Sigmoid colon (tissue), 7 donors: Measurements from ENCODE around the gene INHBE. TPM values are rescaled to one million over a fixed set of nuclear protein-coding genes. Genes with fewer than 3 reads are reported as not detected.

Experiments used
- DNase-seq: peaks from one replicate; pipeline ENCODE4 v3.0.0-alpha.2; 2019
- H3K27ac ChIP-seq, 4 donors: fragments of 200-600 bp; sonication (generic); one replicate each; pipeline ENCODE4 v1.5.1; 2016 to 2019; ENCODE audit warnings: mild to moderate bottlenecking in 1 of 4
- H3K27me3 ChIP-seq, 3 donors: fragments of 200-600 bp; sonication (generic); one replicate each; pipeline ENCODE4 v1.5.1; 2019; ENCODE audit warnings: mild to moderate bottlenecking in 1 of 3
- H3K36me3 ChIP-seq, 4 donors: fragments of 200-600 bp; sonication (generic); one replicate each; pipeline ENCODE4 v1.5.1; 2016 to 2019
- H3K4me1 ChIP-seq, 4 donors: fragments of 200-600 bp; sonication (generic); one replicate each; pipeline ENCODE4 v1.5.1; 2017 to 2019
- H3K4me3 ChIP-seq, 4 donors: fragments of 200-600 bp; sonication (generic); one replicate each; pipeline ENCODE4 v1.5.1; 2017 to 2019; ENCODE audit warnings: mild to moderate bottlenecking in 2 of 4, moderate library complexity in 1 of 4
- H3K9me3 ChIP-seq, 4 donors: fragments of 200-600 bp in 3 of 4; sonication (generic) in 3 of 4; one replicate each; pipeline versions ENCODE4 v1.5.1 to v1.6.1; 2013 to 2019
- EP300 ChIP-seq, 4 donors: sonication (generic); formaldehyde crosslinking; IDR thresholded peaks; one replicate each; pipeline ENCODE4 v1.6.1; 2017; ENCODE audit warnings: antibody characterized with exemption in 4 of 4
- POLR2A ChIP-seq, 2 donors: fragments of 450-650 bp; IDR thresholded peaks; one replicate each; pipeline ENCODE4 v1.6.1; 2016; ENCODE audit warnings: antibody characterized with exemption in 2 of 2, mild to moderate bottlenecking in 2 of 2, moderate library complexity in 2 of 2
- POLR2AphosphoS5 ChIP-seq, 4 donors: sonication (generic); formaldehyde crosslinking; IDR thresholded peaks; one replicate each; pipeline ENCODE4 v1.6.1; 2017; ENCODE audit warnings: antibody characterized with exemption in 4 of 4
- WGBS, 2 donors: extraction: QIAGEN DNeasy Blood & Tissue Kit; methylation state at CpG; one replicate each; pipeline ENCODE4 v1.1.7; 2013; 5-methylcytosine and 5-hydroxymethylcytosine counted together
- intact Hi-C: fragments of 100-400 bp; cut with DNase I; formaldehyde crosslinking; loops from one replicate; pipeline ENCODE4 v1.15.1; 2023
- polyA plus RNA-seq, 3 donors: library from polyadenylated mRNA; stranded (reverse); fragments of 200-250 nt; gene quantifications; one replicate each; pipeline ENCODE4 v1.2.3, GENCODE V29; 2013
- total RNA-seq, 4 donors: library from RNA; depleted of rRNA; stranded (reverse); fragments of >200 nt; gene quantifications; one replicate each; pipeline ENCODE4 v1.1.0, GENCODE V29; 2016
- TF ChIP-seq, protein P1 (sequence below), 4 experiments: fragments of 450-650 bp in 3 of 4; fragments of 200-600 bp in 1 of 4; IDR thresholded peaks; one replicate each; pipeline ENCODE4 v1.5.1; 2016 to 2019; ENCODE audit warnings: antibody characterized with exemption in 4 of 4, mild to moderate bottlenecking in 3 of 4, moderate library complexity in 2 of 4
- donor health status: healthy with polysubstance abuse.
- donor health status: Bipolar disorder and iron deficiency.
- donor health status: healthy.

INHBE gene
- total and polyA plus RNA-seq, 7 donors: 0.09 to 0.36 TPM; not detected in 5

GRCh38 chr12:57431654-57432188, 23.4 kb upstream of the INHBE start:
- Histone ChIP-seq H3K27ac (peak overlapping the region; percentile 94 to 99 (median 97)), H3K4me3 (peak overlapping the region in 3 of 4 donors; percentile 82 to 85 (median 85)), H3K4me1 (peaks cover 0 to 18% (median 14%) of the 10 kb centered on the region in 4 donors), H3K36me3 (no peaks in the 10 kb centered on the region), H3K27me3 (no peaks in the 10 kb centered on the region), H3K9me3 (no peaks in the 10 kb centered on the region)
- intact Hi-C loops: loop anchor here (2.0 kb wide), 1 partner anchor 27 kb away; the partner anchor contains the start of gene GLI1
- TF ChIP-seq POLR2A (IDR thresholded peaks at IDR 0.05): no peak
- 66 to 85% methylated on average over 11 of the region's 11 CpGs for WGBS, 2 donors
- DNase-seq: no peak

- 78% methylated on average over 3 of the region's 3 CpGs for WGBS, 2 donors
- no peak overlapping the region for H3K27ac ChIP-seq
- TF ChIP-seq EP300 (IDR thresholded peaks at IDR 0.05) (no peak), POLR2A (IDR thresholded peaks at IDR 0.05) (no peak), POLR2AphosphoS5 (IDR thresholded peaks at IDR 0.05) (no peak)
- TF ChIP-seq, protein P1, sequence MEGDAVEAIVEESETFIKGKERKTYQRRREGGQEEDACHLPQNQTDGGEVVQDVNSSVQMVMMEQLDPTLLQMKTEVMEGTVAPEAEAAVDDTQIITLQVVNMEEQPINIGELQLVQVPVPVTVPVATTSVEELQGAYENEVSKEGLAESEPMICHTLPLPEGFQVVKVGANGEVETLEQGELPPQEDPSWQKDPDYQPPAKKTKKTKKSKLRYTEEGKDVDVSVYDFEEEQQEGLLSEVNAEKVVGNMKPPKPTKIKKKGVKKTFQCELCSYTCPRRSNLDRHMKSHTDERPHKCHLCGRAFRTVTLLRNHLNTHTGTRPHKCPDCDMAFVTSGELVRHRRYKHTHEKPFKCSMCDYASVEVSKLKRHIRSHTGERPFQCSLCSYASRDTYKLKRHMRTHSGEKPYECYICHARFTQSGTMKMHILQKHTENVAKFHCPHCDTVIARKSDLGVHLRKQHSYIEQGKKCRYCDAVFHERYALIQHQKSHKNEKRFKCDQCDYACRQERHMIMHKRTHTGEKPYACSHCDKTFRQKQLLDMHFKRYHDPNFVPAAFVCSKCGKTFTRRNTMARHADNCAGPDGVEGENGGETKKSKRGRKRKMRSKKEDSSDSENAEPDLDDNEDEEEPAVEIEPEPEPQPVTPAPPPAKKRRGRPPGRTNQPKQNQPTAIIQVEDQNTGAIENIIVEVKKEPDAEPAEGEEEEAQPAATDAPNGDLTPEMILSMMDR (IDR thresholded peaks at IDR 0.05): no peak
- no peaks in the 10 kb centered on the region for H3K36me3 ChIP-seq
- DNase-seq: no peak
- H3K4me1 ChIP-seq: peaks cover 0 to 18% (median 14%) of the 10 kb centered on the region in 4 donors
- no peaks in the 10 kb centered on the region for H3K27me3 ChIP-seq
- H3K4me3 ChIP-seq: no peak overlapping the region
- no peaks in the 10 kb centered on the region for H3K9me3 ChIP-seq
- intact Hi-C loops: no loop called here
These were observed 21.7 kb upstream of the INHBE start for GRCh38 chr12:57433370-57433769.

DNA sequence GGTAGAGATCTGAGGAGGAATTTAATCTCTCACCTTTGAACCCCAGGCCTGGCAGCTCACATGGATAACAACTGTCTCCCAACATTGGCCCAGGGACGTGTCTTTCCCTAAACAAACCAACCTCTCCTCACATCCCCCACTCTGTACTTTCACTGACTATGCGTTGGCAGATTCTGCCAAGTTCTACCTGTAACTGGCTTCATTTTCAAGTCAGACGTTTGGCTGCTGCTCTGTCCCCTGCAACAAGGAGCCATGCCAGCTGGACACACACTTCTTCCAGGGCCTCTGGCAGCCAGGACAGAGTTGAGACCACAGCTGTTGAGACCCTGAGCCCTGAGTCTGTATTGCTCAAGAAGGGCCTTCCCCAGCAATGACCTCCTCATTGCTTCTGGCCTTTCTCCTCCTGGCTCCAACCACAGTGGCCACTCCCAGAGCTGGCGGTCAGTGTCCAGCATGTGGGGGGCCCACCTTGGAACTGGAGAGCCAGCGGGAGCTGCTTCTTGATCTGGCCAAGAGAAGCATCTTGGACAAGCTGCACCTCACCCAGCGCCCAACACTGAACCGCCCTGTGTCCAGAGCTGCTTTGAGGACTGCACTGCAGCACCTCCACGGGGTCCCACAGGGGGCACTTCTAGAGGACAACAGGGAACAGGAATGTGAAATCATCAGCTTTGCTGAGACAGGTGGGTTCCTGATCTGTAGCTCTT, 20.4 kb upstream of the INHBE start, which contains the start of gene INHBC:
TSS of gene INHBC (plus strand) at position 268 of the 707 bp plus-strand sequence. CDS start at position 371, 103 bp downstream.
- 76 to 83% methylated on average over 8 of the region's 8 CpGs for WGBS, 2 donors
- no peak within 1 kb of the TSS for H3K27ac ChIP-seq
- H3K36me3 ChIP-seq: no peaks in the 10 kb centered on the region
- H3K9me3 ChIP-seq: no peaks in the 10 kb centered on the region
- peaks cover 0 to 8% (median 4%) of the 10 kb centered on the region in 4 donors for H3K4me1 ChIP-seq
- no peak within 1 kb of the TSS for H3K4me3 ChIP-seq
- TF ChIP-seq POLR2A (IDR thresholded peaks at IDR 0.05) (no peak), POLR2AphosphoS5 (IDR thresholded peaks at IDR 0.05) (no peak), EP300 (IDR thresholded peaks at IDR 0.05) (no peak)
- TF ChIP-seq, protein P1 (IDR thresholded peaks at IDR 0.05): no peak
- no peaks in the 10 kb centered on the region for H3K27me3 ChIP-seq
- intact Hi-C loops: no loop called here
- DNase-seq: no peak

DNA sequence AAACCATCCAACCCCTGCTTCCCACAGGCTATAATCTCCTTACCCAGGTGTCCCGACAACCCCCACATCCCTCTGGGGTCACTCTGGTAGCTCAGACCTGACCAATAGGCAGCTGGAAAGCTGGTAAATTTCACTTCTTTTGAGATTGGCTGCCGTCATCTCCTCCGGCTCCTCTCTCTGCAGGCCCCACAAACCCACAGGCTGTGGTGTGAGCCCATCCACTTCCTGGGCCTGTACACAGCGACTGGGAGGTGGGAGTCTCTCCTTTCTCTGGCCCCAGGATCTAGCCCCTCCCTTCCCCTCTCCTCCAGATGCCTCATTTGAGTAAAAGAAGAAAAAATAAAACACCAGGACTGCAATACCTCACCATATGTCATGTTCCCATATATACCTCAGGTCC, 19.8 kb upstream of the INHBE start:
- intact Hi-C loops: no loop called here
- 52 to 73% methylated on average over 4 of the region's 4 CpGs for WGBS, 2 donors
- peaks cover 0 to 5% (median 2%) of the 10 kb centered on the region in 4 donors for H3K4me1 ChIP-seq
- TF ChIP-seq POLR2A (IDR thresholded peaks at IDR 0.05) (no peak), EP300 (IDR thresholded peaks at IDR 0.05) (no peak), POLR2AphosphoS5 (IDR thresholded peaks at IDR 0.05) (no peak)
- TF ChIP-seq, protein P1 (IDR thresholded peaks at IDR 0.05): no peak
- H3K36me3 ChIP-seq: no peaks in the 10 kb centered on the region
- no peak for DNase-seq
- H3K4me3 ChIP-seq: no peak overlapping the region
- H3K27me3 ChIP-seq: no peaks in the 10 kb centered on the region
- no peaks in the 10 kb centered on the region for H3K9me3 ChIP-seq
- no peak overlapping the region for H3K27ac ChIP-seq

DNA sequence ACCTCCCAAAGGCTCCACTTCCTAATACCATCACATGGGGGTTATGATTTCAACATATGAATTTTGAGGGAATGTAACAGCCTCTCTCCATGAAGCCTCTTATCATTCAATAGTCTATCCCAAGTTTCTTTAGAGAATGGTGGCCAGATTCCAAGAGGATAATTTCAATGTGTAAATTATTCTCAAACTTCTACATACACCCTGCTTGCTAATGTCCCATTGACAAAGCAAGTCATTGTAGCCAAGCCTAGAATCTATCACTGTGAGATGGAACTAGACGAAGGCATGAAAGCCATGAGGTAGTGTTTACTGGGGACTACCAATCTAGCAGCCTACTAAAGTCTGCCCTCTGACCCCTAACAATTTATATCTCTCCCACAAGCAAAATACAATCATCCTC, 16.7 kb upstream of the INHBE start:
- no peak overlapping the region for H3K27ac ChIP-seq
- TF ChIP-seq EP300 (IDR thresholded peaks at IDR 0.05) (no peak), POLR2A (IDR thresholded peaks at IDR 0.05) (no peak), POLR2AphosphoS5 (IDR thresholded peaks at IDR 0.05) (no peak)
- TF ChIP-seq, protein P1 (IDR thresholded peaks at IDR 0.05): no peak
- WGBS, 2 donors: 21 to 60% methylated on average over 1 of the region's 1 CpG
- H3K4me1 ChIP-seq: no peaks in the 10 kb centered on the region
- intact Hi-C loops: no loop called here
- H3K36me3 ChIP-seq: no peaks in the 10 kb centered on the region
- no peaks in the 10 kb centered on the region for H3K9me3 ChIP-seq
- no peak for DNase-seq
- no peaks in the 10 kb centered on the region for H3K27me3 ChIP-seq
- no peak overlapping the region for H3K4me3 ChIP-seq
